IMR-90 (cell line): Measurements from ENCODE around the gene CNDP1.

Experiments used
- BHLHE40 ChIP-seq: fragments of 150-350 bp; IDR thresholded peaks from 2 replicates; pipeline ENCODE4 v1.6.1; 2016; ENCODE audit warnings: mild to moderate bottlenecking, low read depth, low read length
- CEBPB ChIP-seq: IDR thresholded peaks from 2 replicates; pipeline ENCODE4 v1.6.1; 2012; ENCODE audit warnings: low read depth, low read length, improper control_type of control experiment
- CTCF ChIP-seq: conservative IDR thresholded peaks from 2 replicates; pipeline ENCODE4 v1.5.1; 2012; ENCODE audit warnings: mild to moderate bottlenecking, low read depth, low read length, improper control_type of control experiment
- ELK1 ChIP-seq: fragments of 150-350 bp; IDR thresholded peaks from 2 replicates; pipeline ENCODE4 v1.6.1; 2016; ENCODE audit warnings: low read depth, mild to moderate bottlenecking, low read length, moderate library complexity, borderline replicate concordance
- FOS ChIP-seq: fragments of 150-350 bp; IDR thresholded peaks from 2 replicates; pipeline ENCODE4 v1.6.1; 2016; ENCODE audit warnings: low read depth, low read length
- MAFK ChIP-seq: IDR thresholded peaks from 2 replicates; pipeline ENCODE4 v1.6.1; 2012; ENCODE audit warnings: low read depth, low read length, improper control_type of control experiment
- MXI1 ChIP-seq: IDR thresholded peaks from 2 replicates; pipeline ENCODE4 v1.6.1; 2012; ENCODE audit warnings: low read depth, mild to moderate bottlenecking, low read length, moderate library complexity, borderline replicate concordance
- NFE2L2 ChIP-seq: fragments of 150-350 bp; IDR thresholded peaks from 2 replicates; pipeline ENCODE4 v1.6.1; 2016; ENCODE audit warnings: low read depth, mild to moderate bottlenecking, low read length
- POLR2A ChIP-seq: IDR thresholded peaks from 2 replicates; pipeline ENCODE4 v1.6.1; 2012; ENCODE audit warnings: mild to moderate bottlenecking, low read depth, low read length
- RAD21 ChIP-seq: IDR thresholded peaks from 2 replicates; pipeline ENCODE4 v1.6.1; 2012; ENCODE audit warnings: low read length, improper control_type of control experiment
- RFX5 ChIP-seq: IDR thresholded peaks from 2 replicates; pipeline ENCODE4 v1.8.0; 2012; ENCODE audit warnings: low read depth, mild to moderate bottlenecking, low read length, moderate library complexity
- SMC3 ChIP-seq: fragments of 150-350 bp; IDR thresholded peaks from 2 replicates; pipeline ENCODE4 v1.6.1; 2016; ENCODE audit warnings: low read depth, mild to moderate bottlenecking, antibody characterized with exemption, low read length, moderate library complexity
- USF2 ChIP-seq: fragments of 150-350 bp; IDR thresholded peaks from 2 replicates; pipeline ENCODE4 v1.6.1; 2017; ENCODE audit warnings: mild to moderate bottlenecking, antibody characterized with exemption, low read length, low read depth

- TF ChIP-seq USF2 (no peak), POLR2A (no peak), CEBPB (no peak), CTCF (no peak), RAD21 (no peak), RFX5 (no peak), NFE2L2 (no peak), MAFK (no peak), BHLHE40 (no peak), MXI1 (no peak), FOS (no peak), SMC3 (no peak), ELK1 (no peak)
Observed at GRCh38 chr18:74562131-74562730, 27.9 kb downstream of the CNDP1 start.
